Activated CD4-positive, alpha-beta T cell treated with anti-CD3 and anti-CD28 coated beads for 36 hours (primary cell): ENCODE results near the gene NBEA. TPM values are rescaled to one million over a fixed set of nuclear protein-coding genes. Genes with fewer than 3 reads are reported as not detected.
"Not testable (repeated sequence)": the region's sequence is repeated elsewhere in the genome, so short reads cannot be mapped to it uniquely, and the experiment has no call there.

ENCODE experiments used
- ATAC-seq: fragments of 200-7000 bp; cut with Tn5 transposase; one replicate; pipeline ENCODE4 v1.10.0; 2021; ENCODE audit warnings: mild to moderate bottlenecking, moderate library complexity
- CTCF ChIA-PET: fragments of 350-600 bp; sonication (Branson Sonifier 250); formaldehyde crosslinking; loops from one replicate; lab custom pipeline; 2021; ENCODE audit warnings: antibody characterized with exemption; lab: Charles Lee
- POLR2A ChIA-PET: fragments of 350-600 bp; sonication (Branson Sonifier 250); formaldehyde crosslinking; loops from one replicate; lab custom pipeline; 2021; ENCODE audit warnings: antibody characterized with exemption, inconsistent platforms; lab: Charles Lee
- DNase-seq: peaks from one replicate; pipeline ENCODE4 v3.0.0-alpha.2; 2020
- H3K27ac Mint-ChIP-seq: one replicate; pipeline ENCODE4 v1.8.0; 2021; ENCODE audit warnings: mixed read lengths
- H3K27me3 Mint-ChIP-seq: one replicate; pipeline ENCODE4 v1.8.0; 2021; ENCODE audit warnings: mixed read lengths
- H3K36me3 Mint-ChIP-seq: one replicate; pipeline ENCODE4 v1.8.0; 2021; ENCODE audit warnings: low read depth, mixed read lengths
- H3K4me1 Mint-ChIP-seq: one replicate; pipeline ENCODE4 v1.8.0; 2021; ENCODE audit warnings: mixed read lengths
- H3K4me3 Mint-ChIP-seq: one replicate; pipeline ENCODE4 v1.8.0; 2021; ENCODE audit warnings: mild to moderate bottlenecking, moderate library complexity, mixed read lengths
- H3K9me3 Mint-ChIP-seq: one replicate; pipeline ENCODE4 v1.8.0; 2021; ENCODE audit warnings: low read depth, mixed read lengths
- intact Hi-C, 2 experiments: fragments of 100-400 bp; cut with DNase I in 1 of 2; cut with micrococcal nuclease in 1 of 2; formaldehyde crosslinking; loops; one replicate each; pipeline versions ENCODE4 v1.14.2 to v1.15.1; 2022 to 2024; cut with DNase I, micrococcal nuclease
- total RNA-seq, 2 experiments: library from RNA; stranded (reverse); gene quantifications; one replicate each; pipeline ENCODE4 v1.2.3, GENCODE V29; 2021

The NBEA gene
- total RNA-seq, 2 experiments from 2014 or later, result 0.39 to 0.44 TPM

- ATAC-seq, CTCF ChIA-PET, POLR2A ChIA-PET, DNase-seq, H3K9me3 Mint-ChIP-seq, H3K4me1 Mint-ChIP-seq, intact Hi-C loops, H3K36me3 Mint-ChIP-seq, H3K27ac Mint-ChIP-seq, H3K4me3 Mint-ChIP-seq: not testable (repeated sequence)
- peaks cover 14% of the 10 kb centered on the region for H3K27me3 Mint-ChIP-seq
Measured at GRCh38 chr13:34928676-34929075, 13.4 kb upstream of the NBEA start.

- H3K9me3 Mint-ChIP-seq, result no peaks in the 10 kb centered on the region
- intact Hi-C loops, result no loop called here
- no peak overlapping the region for H3K4me3 Mint-ChIP-seq
- no peaks in the 10 kb centered on the region for H3K36me3 Mint-ChIP-seq
- H3K4me1 Mint-ChIP-seq, result no peaks in the 10 kb centered on the region
- ChIA-PET CTCF (no interaction called here), POLR2A (no interaction called here)
- H3K27me3 Mint-ChIP-seq, result peaks cover 22% of the 10 kb centered on the region
- no peak overlapping the region for H3K27ac Mint-ChIP-seq
- no peak for DNase-seq
- no peak for ATAC-seq
Measured at GRCh38 chr13:34931572-34931971, 10.5 kb upstream of the NBEA start.

- H3K4me1 Mint-ChIP-seq, result no peaks in the 10 kb centered on the region
- no peaks in the 10 kb centered on the region for H3K9me3 Mint-ChIP-seq
- ATAC-seq (no peak), DNase-seq (no peak)
- intact Hi-C loops, result no loop called here
- no peaks in the 10 kb centered on the region for H3K36me3 Mint-ChIP-seq
- POLR2A ChIA-PET, result no interaction called here
- H3K27ac Mint-ChIP-seq, result no peak overlapping the region
- peaks cover 23% of the 10 kb centered on the region for H3K27me3 Mint-ChIP-seq
- CTCF ChIA-PET, result no interaction called here
- no peak overlapping the region for H3K4me3 Mint-ChIP-seq
Measured at GRCh38 chr13:34933349-34933748, 8.7 kb upstream of the NBEA start.

- Mint-ChIP-seq H3K27me3 (peaks cover 22% of the 10 kb centered on the region), H3K9me3 (no peaks in the 10 kb centered on the region), H3K36me3 (no peaks in the 10 kb centered on the region), H3K4me3 (no peak overlapping the region), H3K27ac (no peak overlapping the region), H3K4me1 (no peaks in the 10 kb centered on the region)
- POLR2A ChIA-PET, result no interaction called here
- DNase-seq (no peak), ATAC-seq (no peak)
- CTCF ChIA-PET, result no interaction called here
- intact Hi-C loops, result no loop called here
Measured at GRCh38 chr13:34933786-34934185, 8.3 kb upstream of the NBEA start.

GRCh38 chr13:34935841-34936240 lies 6.2 kb upstream of the NBEA start:
- no peaks in the 10 kb centered on the region for H3K4me1 Mint-ChIP-seq
- POLR2A ChIA-PET, result no interaction called here
- no peak overlapping the region for H3K4me3 Mint-ChIP-seq
- H3K36me3 Mint-ChIP-seq, result no peaks in the 10 kb centered on the region
- intact Hi-C loops, result no loop called here
- DNase-seq (no peak), ATAC-seq (no peak)
- H3K27ac Mint-ChIP-seq, result no peak overlapping the region
- no peaks in the 10 kb centered on the region for H3K9me3 Mint-ChIP-seq
- CTCF ChIA-PET, result no interaction called here
- peaks cover 23% of the 10 kb centered on the region for H3K27me3 Mint-ChIP-seq

GRCh38 chr13:34939771-34940170 lies 2.3 kb upstream of the NBEA start:
- H3K27ac Mint-ChIP-seq, result no peak overlapping the region
- intact Hi-C loops, result loop anchor here (5.0 to 10.0 kb wide), 6 partner anchors 215 to 1397 kb away; no protein-coding TSS in a partner anchor
- ATAC-seq, result no peak
- no peaks in the 10 kb centered on the region for H3K36me3 Mint-ChIP-seq
- peaks cover 20% of the 10 kb centered on the region for H3K4me1 Mint-ChIP-seq
- no peaks in the 10 kb centered on the region for H3K9me3 Mint-ChIP-seq
- ChIA-PET CTCF (no interaction called here), POLR2A (no interaction called here)
- peaks cover 33% of the 10 kb centered on the region for H3K27me3 Mint-ChIP-seq
- no peak for DNase-seq
- no peak overlapping the region for H3K4me3 Mint-ChIP-seq

GRCh38 chr13:34941436-34941834 lies 635 bp upstream of the NBEA start:
- Mint-ChIP-seq H3K4me1 (peaks cover 22% of the 10 kb centered on the region), H3K27me3 (peaks cover 33% of the 10 kb centered on the region), H3K27ac (no peak overlapping the region), H3K4me3 (peak overlapping the region; percentile 83), H3K9me3 (no peaks in the 10 kb centered on the region), H3K36me3 (no peaks in the 10 kb centered on the region)
- POLR2A ChIA-PET, result no interaction called here
- ATAC-seq (no peak), DNase-seq (no peak)
- CTCF ChIA-PET, result no interaction called here
- intact Hi-C loops, result loop anchor here (5.0 to 10.0 kb wide), 6 partner anchors 213 to 1399 kb away; no protein-coding TSS in a partner anchor

- H3K4me1 Mint-ChIP-seq, result peaks cover 22% of the 10 kb centered on the region
- H3K27ac Mint-ChIP-seq, result peak overlapping the region; percentile 20
- H3K4me3 Mint-ChIP-seq, result peak overlapping the region; percentile 83
- ATAC-seq (peak; percentile 24), DNase-seq (peak; percentile 27)
- H3K27me3 Mint-ChIP-seq, result peaks cover 33% of the 10 kb centered on the region
- intact Hi-C loops, result loop anchor here (2.0 to 10.0 kb wide), 7 partner anchors 212 to 1401 kb away; partner anchors contain the start of gene RFC3 (in 1 of the 2)
- ChIA-PET CTCF (no interaction called here), POLR2A (no interaction called here)
- no peaks in the 10 kb centered on the region for H3K9me3 Mint-ChIP-seq
- no peaks in the 10 kb centered on the region for H3K36me3 Mint-ChIP-seq
Measured at GRCh38 chr13:34942732-34943435, 814 bp downstream of the NBEA start.

GRCh38 chr13:34943436-34944273 lies 1.6 kb downstream of the NBEA start:
- H3K27me3 Mint-ChIP-seq, result peaks cover 31% of the 10 kb centered on the region
- no peak for DNase-seq
- peak overlapping the region; percentile 83 for H3K4me3 Mint-ChIP-seq
- peak overlapping the region; percentile 20 for H3K27ac Mint-ChIP-seq
- H3K9me3 Mint-ChIP-seq, result no peaks in the 10 kb centered on the region
- intact Hi-C loops, result loop anchor here (2.0 to 10.0 kb wide), 7 partner anchors 211 to 1401 kb away; partner anchors contain the start of gene RFC3 (in 1 of the 2)
- CTCF ChIA-PET, result interaction anchor here (1.1 kb wide), 1 partner anchor 220 kb away, joined by 3 read pairs; no protein-coding TSS in a partner anchor
- H3K4me1 Mint-ChIP-seq, result peaks cover 22% of the 10 kb centered on the region
- peak; percentile 52 for ATAC-seq
- H3K36me3 Mint-ChIP-seq, result no peaks in the 10 kb centered on the region
- POLR2A ChIA-PET, result no interaction called here

GRCh38 chr13:34944274-34944634 lies 2.2 kb downstream of the NBEA start:
- H3K9me3 Mint-ChIP-seq, result no peaks in the 10 kb centered on the region
- intact Hi-C loops, result loop anchor here (5.0 to 10.0 kb wide), 6 partner anchors 211 to 1402 kb away; no protein-coding TSS in a partner anchor
- CTCF ChIA-PET, result interaction anchor here (1.1 kb wide), 1 partner anchor 220 kb away, joined by 3 read pairs; no protein-coding TSS in a partner anchor
- no peaks in the 10 kb centered on the region for H3K36me3 Mint-ChIP-seq
- peaks cover 27% of the 10 kb centered on the region for H3K27me3 Mint-ChIP-seq
- ATAC-seq (no peak), DNase-seq (no peak)
- H3K4me3 Mint-ChIP-seq, result no peak overlapping the region
- POLR2A ChIA-PET, result no interaction called here
- H3K4me1 Mint-ChIP-seq, result peaks cover 22% of the 10 kb centered on the region
- no peak overlapping the region for H3K27ac Mint-ChIP-seq

GRCh38 chr13:34944751-34945150 lies 2.7 kb downstream of the NBEA start:
- ChIA-PET POLR2A (no interaction called here), CTCF (interaction anchor here (1.1 kb wide), 1 partner anchor 219 kb away, joined by 3 read pairs; no protein-coding TSS in a partner anchor)
- intact Hi-C loops, result loop anchor here (5.0 to 10.0 kb wide), 6 partner anchors 210 to 1402 kb away; no protein-coding TSS in a partner anchor

More at GRCh38 chr13:34944751-34945150, 2.7 kb downstream of the NBEA start:
- H3K4me1 Mint-ChIP-seq, result peaks cover 22% of the 10 kb centered on the region
- no peak overlapping the region for H3K4me3 Mint-ChIP-seq
- H3K27ac Mint-ChIP-seq, result no peak overlapping the region
- no peaks in the 10 kb centered on the region for H3K36me3 Mint-ChIP-seq
- H3K27me3 Mint-ChIP-seq, result peaks cover 27% of the 10 kb centered on the region
- DNase-seq, result no peak
- ATAC-seq, result no peak
- no peaks in the 10 kb centered on the region for H3K9me3 Mint-ChIP-seq
